IPS-NIHi7 (cell line): ENCODE data around the gene KRTAP12-1.
"Not testable (repeated sequence)": the region's sequence is repeated elsewhere in the genome, so short reads cannot be mapped to it uniquely, and the experiment has no call there.

Experiments used
- DNase-seq: peaks from one replicate; pipeline ENCODE4 v3.0.0; 2012; ENCODE audit warnings: mixed read lengths; ENCODE audit errors: extremely low spot score

Gene KRTAP12-1

DNA sequence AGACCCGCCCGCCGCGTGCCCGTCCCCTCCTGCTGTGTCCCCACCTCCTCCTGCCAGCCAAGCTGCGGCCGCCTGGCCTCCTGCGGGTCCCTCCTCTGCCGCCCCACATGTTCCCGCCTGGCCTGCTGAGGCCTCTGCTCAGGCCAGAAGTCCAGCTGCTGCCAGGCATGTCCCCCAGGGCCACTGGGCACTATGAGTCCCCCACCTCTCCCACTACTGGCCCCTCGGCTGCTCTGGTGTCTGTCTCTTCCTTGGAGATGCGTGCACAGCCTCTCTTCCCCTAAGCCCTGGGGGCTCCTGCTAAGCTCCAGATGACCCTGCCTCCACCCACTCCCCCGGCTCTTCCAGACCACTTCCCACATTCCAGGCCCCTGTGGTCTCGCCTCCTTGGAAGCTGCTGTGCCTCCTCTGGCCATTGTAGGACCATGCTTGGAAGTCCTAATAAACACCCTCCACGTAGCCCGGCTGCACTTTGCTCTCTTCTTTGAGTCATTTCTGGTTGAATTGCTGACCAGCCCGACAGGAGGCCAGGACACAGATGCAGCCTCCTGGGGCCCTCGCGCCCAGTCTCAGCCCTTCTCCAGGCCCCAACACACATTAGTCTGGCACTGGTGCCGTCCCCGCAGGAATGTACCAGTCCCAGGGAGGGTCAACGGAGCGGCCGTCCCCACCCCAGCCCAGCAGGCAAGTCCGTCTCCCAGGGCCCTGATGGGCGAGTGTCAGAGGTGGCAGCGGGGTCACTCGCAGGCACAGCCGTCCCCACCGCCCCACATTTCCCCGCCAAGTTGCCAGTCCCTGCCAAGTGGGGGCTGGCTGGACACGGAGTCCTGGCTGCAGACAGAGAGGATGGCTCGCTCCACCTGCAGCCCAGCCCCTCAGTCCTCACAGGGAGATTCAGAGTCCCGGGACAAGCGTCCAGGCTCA, 16.1 kb upstream of the KRTAP12-1 start:
- DNase-seq = peak; percentile 78

- not testable (repeated sequence) for DNase-seq
These were observed 15.3 kb upstream of the KRTAP12-1 start, which contains the start of gene KRTAP10-12 for GRCh38 chr21:44697172-44697810. TSS of gene KRTAP10-12 (plus strand) at chr21:44697172. CDS start at chr21:44697202, 30 bp downstream.

DNA sequence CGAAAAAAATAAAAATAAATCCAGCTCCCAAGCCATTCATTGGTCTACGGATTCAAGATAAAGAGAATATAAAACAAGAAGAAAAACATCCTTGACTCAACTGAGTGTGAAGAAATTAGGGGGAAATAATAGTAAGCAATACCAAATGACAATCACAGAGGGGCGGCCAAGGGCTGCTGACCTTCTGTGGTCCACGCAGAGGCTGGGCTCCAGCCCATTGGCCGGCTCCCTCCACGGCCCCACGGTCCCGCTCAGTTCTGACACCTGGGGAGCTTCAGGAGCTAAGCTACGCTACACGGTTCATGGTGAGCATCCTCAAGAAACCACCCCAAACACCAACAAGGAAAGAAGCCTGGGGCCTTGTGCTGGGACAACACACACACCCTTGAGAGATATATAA, 14.6 kb upstream of the KRTAP12-1 start:
- DNase-seq = no peak

- DNase-seq = no peak
These were observed 13.7 kb upstream of the KRTAP12-1 start for GRCh38 chr21:44695641-44696040.

GRCh38 chr21:44695184-44695583, 13.2 kb upstream of the KRTAP12-1 start:
- no peak for DNase-seq

GRCh38 chr21:44694776-44695175, 12.8 kb upstream of the KRTAP12-1 start:
- no peak for DNase-seq

- DNase-seq = no peak
These were observed 11.0 kb upstream of the KRTAP12-1 start for GRCh38 chr21:44692798-44693512.

- no peak for DNase-seq
These were observed 9.7 kb upstream of the KRTAP12-1 start for GRCh38 chr21:44691686-44692085.

- DNase-seq = not testable (repeated sequence)
These were observed 7.8 kb upstream of the KRTAP12-1 start for GRCh38 chr21:44689740-44690139.

DNA sequence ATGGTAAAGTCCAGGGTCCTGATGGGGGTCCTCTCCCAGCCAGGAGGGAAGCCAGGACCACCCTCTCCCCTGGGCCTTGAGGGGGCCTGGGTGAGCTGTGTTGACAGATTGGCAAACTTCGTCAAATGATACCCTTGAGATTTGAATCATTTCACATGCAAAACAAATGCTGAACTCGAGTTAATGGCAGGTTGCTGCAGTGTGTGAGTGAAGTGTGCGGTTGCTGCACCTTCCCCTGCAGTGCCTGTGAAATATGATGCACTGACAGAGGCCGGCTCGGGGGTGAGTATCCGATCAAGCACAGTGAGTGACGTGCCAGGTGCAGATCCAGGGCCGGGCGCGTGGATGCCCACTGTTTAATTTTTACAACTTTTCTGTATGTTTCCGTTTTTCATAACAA, 5.7 kb upstream of the KRTAP12-1 start:
- DNase-seq = no peak

DNA sequence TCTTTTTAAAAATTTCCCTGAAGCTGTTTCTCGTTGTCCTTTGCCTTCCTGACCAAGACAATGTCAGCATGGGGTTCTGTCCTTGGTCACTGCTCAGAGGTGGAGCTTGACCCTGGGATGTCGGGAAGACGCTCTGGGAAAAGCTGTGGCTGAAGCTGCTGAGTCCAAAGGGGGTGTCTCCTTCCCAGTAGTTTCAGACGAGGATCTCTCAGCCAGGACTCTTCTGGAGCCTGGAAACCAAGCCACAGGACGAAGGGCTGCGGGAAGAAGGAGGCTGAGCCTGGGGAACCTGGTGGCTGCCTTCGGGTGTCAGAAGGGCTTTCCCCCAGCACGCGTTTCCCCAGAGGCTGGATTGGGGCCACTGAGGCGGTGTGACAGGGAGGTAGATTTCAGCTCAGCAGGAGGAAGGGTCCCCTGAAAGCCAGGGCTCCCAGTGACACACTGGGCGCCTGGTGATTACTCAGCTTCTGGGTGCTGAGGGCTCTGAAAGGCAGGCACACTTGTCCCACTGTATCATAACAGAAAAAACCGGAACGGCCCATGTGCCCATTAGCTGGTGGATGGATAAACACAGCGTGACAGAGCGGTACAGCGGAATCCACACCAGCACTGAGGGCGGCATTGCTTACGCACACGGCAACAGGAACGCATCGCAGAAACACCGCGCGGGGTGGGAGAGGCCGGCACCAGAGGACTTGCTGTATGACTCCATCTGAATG, 5.0 kb upstream of the KRTAP12-1 start:
- DNase-seq = no peak

DNA sequence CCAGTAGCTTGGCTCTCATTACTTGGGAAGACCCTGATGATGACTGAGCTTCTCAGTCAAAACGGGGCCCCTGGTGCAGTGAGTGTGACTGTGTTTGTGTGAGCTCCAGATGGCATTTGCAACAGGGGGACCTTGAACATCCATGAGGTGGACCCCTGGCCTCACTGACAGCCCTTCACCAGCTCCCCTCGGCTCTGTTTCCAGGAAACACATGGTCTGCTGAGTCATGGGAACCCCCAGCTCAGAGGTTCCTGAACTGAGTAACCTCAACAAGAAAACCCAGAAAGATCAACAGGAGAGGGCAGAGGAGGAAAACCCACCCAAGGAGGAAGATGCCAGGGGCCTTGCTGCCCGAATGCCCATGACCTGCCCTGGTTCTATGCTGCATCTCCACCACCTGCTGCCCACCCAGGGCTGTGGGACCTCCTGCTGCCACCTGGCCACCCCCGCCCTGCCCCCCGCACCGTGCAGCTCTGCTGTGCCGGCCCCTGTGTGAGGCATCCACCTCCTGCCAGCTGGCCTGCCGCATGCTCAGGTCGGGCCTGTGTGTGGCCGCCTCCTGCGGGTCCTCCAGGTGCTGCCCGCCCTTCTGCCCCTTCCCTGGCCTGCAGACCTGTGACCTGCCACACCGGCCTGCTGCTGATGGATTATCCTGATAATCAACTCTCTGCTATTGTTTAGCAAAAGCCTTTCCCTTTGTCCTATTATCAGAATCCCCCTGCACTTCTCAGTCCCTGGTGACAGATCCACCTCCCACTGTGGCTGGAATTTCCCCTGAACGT, 4.2 kb upstream of the KRTAP12-1 start:
- no peak for DNase-seq

GRCh38 chr21:44685050-44685449, 3.1 kb upstream of the KRTAP12-1 start:
- not testable (repeated sequence) for DNase-seq

GRCh38 chr21:44684483-44684882, 2.5 kb upstream of the KRTAP12-1 start:
- no peak for DNase-seq

- DNase-seq = no peak
These were observed 2.1 kb upstream of the KRTAP12-1 start for GRCh38 chr21:44684077-44684476.

DNA sequence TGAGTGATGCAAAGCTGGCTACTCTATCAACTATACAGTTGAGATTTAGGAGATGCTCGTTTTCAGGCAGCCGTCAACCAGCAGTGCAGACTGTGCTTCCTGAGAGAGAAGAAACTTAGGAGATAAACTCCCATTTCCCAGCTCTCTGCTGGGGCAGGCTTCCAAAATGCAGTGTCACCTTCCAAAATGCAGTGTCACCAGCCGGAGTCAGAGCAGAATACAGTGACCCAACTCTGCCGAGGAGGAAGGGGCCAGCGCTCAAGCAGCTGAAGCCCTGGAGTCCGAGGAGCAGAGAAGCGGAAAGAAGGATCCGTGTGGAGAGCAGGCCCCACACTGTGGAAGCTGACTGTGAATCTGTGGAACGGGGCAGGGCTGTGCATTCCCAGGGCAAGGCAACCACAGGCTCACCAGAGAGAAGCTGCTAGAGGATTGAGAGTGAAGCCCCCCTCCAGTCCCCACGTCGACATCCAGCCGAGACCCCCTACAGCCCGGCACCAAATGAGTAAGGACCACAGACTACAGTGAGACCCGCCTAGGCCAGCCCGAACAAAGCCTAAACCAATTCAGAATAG, 703 bp upstream of the KRTAP12-1 start:
- no peak for DNase-seq

- DNase-seq = no peak
These were observed 811 bp downstream of the KRTAP12-1 start for GRCh38 chr21:44681152-44681551.

DNA sequence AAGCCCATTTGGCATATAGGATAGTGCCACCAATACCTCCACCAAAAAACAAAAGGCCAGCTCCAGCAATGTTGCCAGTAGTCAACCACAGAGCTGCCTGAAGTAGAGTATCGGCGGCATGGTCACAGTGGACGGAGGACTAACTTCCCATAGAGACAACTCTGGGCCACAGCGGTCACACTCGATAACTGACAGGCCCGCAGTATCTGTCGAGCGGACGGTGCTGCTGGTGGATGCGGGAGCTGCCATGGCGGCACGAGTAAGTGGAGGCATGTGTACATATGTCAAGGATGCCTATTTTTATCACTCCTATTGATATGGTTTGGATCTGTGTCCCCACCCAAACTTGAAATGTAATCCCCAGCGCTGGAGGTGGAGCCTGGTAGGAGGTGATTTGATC, 4.1 kb downstream of the KRTAP12-1 start:
- no peak for DNase-seq

DNA sequence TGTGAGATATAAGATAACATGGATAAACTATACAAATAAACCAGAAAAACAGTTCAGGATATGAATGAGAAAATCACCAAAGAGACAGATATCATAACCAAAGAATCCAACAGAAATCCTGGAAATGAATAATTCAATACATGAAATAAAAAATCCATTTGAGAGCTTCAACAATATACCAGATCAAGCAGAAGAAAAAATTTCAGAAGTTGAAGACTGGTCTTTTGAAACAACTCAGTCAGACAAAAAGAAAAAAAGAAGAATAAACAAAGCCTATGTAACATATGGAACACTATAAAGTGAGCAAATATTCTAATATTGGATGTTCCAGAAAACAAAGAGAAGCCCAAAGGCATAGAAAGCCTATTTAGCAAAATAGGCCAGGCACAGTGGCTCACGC, 10.1 kb downstream of the KRTAP12-1 start:
- DNase-seq = no peak

- DNase-seq = no peak
These were observed 11.1 kb downstream of the KRTAP12-1 start for GRCh38 chr21:44670642-44671432.
